Right lobe of liver (tissue), 4 donors: ENCODE measurements around the gene ANO2.

Source experiments
- POLR2A ChIP-seq: fragments of 450-650 bp; IDR thresholded peaks from one replicate; pipeline ENCODE4 v1.6.1; 2017; ENCODE audit warnings: antibody characterized with exemption, mild to moderate bottlenecking
- TF ChIP-seq, protein P1 (sequence below), 4 donors: fragments of 200-600 bp in 3 of 4; fragments of 450-650 bp in 1 of 4; IDR thresholded peaks; one replicate each; pipeline versions ENCODE4 v1.5.1 to v1.8.0; 2016 to 2022; ENCODE audit warnings: antibody characterized with exemption in 4 of 4, mild to moderate bottlenecking in 2 of 4
- donor health status: DM: no; HTN: no; CAD: no.
- donor health status: DM: no; HTN: no; CAD: no.
- donor health status: DM: no; HTN: yes; CAD: no.

DNA sequence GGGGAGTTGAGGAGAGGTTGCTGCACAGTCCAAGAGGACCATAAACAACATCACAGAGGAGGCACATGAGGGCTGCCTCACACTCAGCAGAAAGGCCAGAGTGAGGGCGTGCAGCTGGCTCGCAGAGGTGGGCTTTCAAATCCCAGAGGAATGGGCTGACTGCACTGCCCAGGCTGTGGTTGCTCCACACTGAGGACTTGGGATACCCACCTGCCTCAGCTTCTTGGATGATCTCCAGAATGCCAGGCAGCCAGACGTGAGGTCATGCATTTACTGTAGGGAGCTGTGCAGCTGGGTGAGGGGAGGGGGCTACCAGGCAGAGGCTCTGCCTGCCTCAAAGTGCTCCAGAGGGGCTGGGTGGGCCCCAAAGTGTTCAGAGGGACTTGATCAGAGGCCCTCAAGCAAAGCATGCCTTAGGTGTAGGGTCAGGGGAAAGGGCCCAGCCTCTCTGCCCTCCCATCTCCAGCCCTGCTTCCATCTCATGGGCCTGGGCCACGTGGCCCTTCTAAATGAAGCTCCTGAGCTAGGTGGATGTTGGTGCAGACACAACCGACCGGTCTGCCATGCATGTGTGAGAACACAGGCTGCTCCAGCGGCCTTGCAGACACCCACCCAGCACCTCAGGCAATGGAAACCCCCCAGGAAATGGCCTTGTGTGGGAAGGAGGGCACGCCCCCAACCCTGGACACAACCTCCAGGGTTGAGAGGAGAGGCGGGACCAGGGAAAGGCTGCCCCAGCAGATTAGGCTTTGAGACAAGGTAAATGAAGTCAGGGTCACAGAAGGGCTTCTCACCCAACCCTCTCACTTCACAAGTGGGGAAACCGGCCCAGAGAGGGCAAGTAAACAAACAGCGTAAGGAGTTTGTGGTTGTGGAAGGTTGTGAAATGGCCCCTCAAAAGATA, 422.4 kb downstream of the ANO2 start:
- TF ChIP-seq, protein P1, sequence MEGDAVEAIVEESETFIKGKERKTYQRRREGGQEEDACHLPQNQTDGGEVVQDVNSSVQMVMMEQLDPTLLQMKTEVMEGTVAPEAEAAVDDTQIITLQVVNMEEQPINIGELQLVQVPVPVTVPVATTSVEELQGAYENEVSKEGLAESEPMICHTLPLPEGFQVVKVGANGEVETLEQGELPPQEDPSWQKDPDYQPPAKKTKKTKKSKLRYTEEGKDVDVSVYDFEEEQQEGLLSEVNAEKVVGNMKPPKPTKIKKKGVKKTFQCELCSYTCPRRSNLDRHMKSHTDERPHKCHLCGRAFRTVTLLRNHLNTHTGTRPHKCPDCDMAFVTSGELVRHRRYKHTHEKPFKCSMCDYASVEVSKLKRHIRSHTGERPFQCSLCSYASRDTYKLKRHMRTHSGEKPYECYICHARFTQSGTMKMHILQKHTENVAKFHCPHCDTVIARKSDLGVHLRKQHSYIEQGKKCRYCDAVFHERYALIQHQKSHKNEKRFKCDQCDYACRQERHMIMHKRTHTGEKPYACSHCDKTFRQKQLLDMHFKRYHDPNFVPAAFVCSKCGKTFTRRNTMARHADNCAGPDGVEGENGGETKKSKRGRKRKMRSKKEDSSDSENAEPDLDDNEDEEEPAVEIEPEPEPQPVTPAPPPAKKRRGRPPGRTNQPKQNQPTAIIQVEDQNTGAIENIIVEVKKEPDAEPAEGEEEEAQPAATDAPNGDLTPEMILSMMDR (IDR thresholded peaks at IDR 0.05) = no peak
- no peak for TF ChIP-seq POLR2A
